Sigmoid colon (tissue), 4 donors: ENCODE measurements around the gene CLDN10.

ENCODE experiments used
- EP300 ChIP-seq, 4 donors: sonication (generic); formaldehyde crosslinking; IDR thresholded peaks; one replicate each; pipeline ENCODE4 v1.6.1; 2017; ENCODE audit warnings: antibody characterized with exemption in 4 of 4
- POLR2A ChIP-seq, 2 donors: fragments of 450-650 bp; IDR thresholded peaks; one replicate each; pipeline ENCODE4 v1.6.1; 2016; ENCODE audit warnings: antibody characterized with exemption in 2 of 2, mild to moderate bottlenecking in 2 of 2, moderate library complexity in 2 of 2
- POLR2AphosphoS5 ChIP-seq, 4 donors: sonication (generic); formaldehyde crosslinking; IDR thresholded peaks; one replicate each; pipeline ENCODE4 v1.6.1; 2017; ENCODE audit warnings: antibody characterized with exemption in 4 of 4
- TF ChIP-seq, protein P1 (sequence below), 4 experiments: fragments of 450-650 bp in 3 of 4; fragments of 200-600 bp in 1 of 4; IDR thresholded peaks; one replicate each; pipeline ENCODE4 v1.5.1; 2016 to 2019; ENCODE audit warnings: antibody characterized with exemption in 4 of 4, mild to moderate bottlenecking in 3 of 4, moderate library complexity in 2 of 4

DNA sequence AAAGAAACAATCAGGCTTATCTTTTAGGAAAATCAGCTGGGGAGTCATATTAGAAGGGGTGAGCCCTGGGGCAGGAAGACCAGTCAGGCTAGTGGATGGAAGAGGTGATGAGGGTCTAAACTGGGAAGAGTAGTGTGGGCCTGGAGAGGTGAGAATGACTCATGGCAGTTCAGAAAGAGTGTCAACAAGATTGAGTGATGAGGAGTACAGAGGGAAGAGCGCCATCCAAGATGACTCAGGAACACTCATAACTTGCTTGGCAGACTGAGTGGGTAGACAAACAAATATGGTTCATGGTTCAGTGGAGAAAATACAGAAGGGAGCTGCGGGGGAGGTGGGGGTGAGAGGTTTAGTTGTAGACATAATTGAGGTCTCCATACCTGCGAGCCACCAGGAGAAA, 17.3 kb upstream of the CLDN10 start:
- no peak for TF ChIP-seq POLR2AphosphoS5 (IDR thresholded peaks at IDR 0.05)
- TF ChIP-seq POLR2A (IDR thresholded peaks at IDR 0.05): no peak
- TF ChIP-seq, protein P1, sequence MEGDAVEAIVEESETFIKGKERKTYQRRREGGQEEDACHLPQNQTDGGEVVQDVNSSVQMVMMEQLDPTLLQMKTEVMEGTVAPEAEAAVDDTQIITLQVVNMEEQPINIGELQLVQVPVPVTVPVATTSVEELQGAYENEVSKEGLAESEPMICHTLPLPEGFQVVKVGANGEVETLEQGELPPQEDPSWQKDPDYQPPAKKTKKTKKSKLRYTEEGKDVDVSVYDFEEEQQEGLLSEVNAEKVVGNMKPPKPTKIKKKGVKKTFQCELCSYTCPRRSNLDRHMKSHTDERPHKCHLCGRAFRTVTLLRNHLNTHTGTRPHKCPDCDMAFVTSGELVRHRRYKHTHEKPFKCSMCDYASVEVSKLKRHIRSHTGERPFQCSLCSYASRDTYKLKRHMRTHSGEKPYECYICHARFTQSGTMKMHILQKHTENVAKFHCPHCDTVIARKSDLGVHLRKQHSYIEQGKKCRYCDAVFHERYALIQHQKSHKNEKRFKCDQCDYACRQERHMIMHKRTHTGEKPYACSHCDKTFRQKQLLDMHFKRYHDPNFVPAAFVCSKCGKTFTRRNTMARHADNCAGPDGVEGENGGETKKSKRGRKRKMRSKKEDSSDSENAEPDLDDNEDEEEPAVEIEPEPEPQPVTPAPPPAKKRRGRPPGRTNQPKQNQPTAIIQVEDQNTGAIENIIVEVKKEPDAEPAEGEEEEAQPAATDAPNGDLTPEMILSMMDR (IDR thresholded peaks at IDR 0.05): no peak
- no peak for TF ChIP-seq EP300 (IDR thresholded peaks at IDR 0.05)
